Thyroid gland (tissue), 4 donors: ENCODE measurements around the gene PAM16. TPM values are rescaled to one million over a fixed set of nuclear protein-coding genes. Genes with fewer than 3 reads are reported as not detected.
"Not testable (repeated sequence)": the region's sequence is repeated elsewhere in the genome, so short reads cannot be mapped to it uniquely, and the experiment has no call there.

Experiments
- DNase-seq, 2 donors: peaks; one replicate each; pipeline ENCODE4 v3.0.0-alpha.2; 2019
- H3K27ac ChIP-seq, 3 donors: fragments of 200-600 bp; sonication (generic); 1 replicate in 2 of 3; 2 replicates in 1 of 3; pipeline ENCODE4 v1.5.1; 2016 to 2019; ENCODE audit warnings: mild to moderate bottlenecking in 1 of 3, moderate library complexity in 1 of 3
- H3K27me3 ChIP-seq: fragments of 200-600 bp; sonication (generic); one replicate; pipeline ENCODE4 v1.5.1; 2019
- H3K36me3 ChIP-seq, 2 donors: fragments of 200-600 bp; sonication (generic); one replicate each; pipeline ENCODE4 v1.5.1; 2016 to 2019
- H3K4me1 ChIP-seq, 2 donors: fragments of 200-600 bp; sonication (generic); one replicate each; pipeline ENCODE4 v1.5.1; 2017 to 2019
- H3K4me3 ChIP-seq, 3 donors: fragments of 200-600 bp; sonication (generic); replicated peaks in 1 of 3; 1 replicate in 2 of 3; 2 replicates in 1 of 3; pipeline ENCODE4 v1.5.1; 2016; ENCODE audit warnings: mild to moderate bottlenecking in 1 of 3
- H3K9me3 ChIP-seq: fragments of 200-600 bp; sonication (generic); one replicate; pipeline ENCODE4 v1.5.1; 2017
- POLR2A ChIP-seq, 2 donors: fragments of 450-650 bp; IDR thresholded peaks; one replicate each; pipeline ENCODE4 v1.6.1; 2017; ENCODE audit warnings: antibody characterized with exemption in 2 of 2, mild to moderate bottlenecking in 2 of 2, moderate library complexity in 1 of 2
- WGBS, 2 donors: methylation state at CpG; one replicate each; pipeline ENCODE4 v1.1.5; 2017; 5-methylcytosine and 5-hydroxymethylcytosine counted together
- intact Hi-C: fragments of 100-400 bp; cut with DNase I; formaldehyde crosslinking; loops from one replicate; pipeline ENCODE4 v1.15.1; 2023
- total RNA-seq, 4 donors: library from RNA; depleted of rRNA; stranded (reverse); fragments of >200 nt; gene quantifications; one replicate each; pipeline ENCODE4 v1.2.3, GENCODE V29; 2016
- TF ChIP-seq, protein P1 (sequence below), 6 experiments: fragments of 200-600 bp in 3 of 6; fragments of 450-650 bp in 3 of 6; sonication (generic) in 3 of 6; IDR thresholded peaks; one replicate each; pipeline ENCODE4 v1.5.1; 2016 to 2019; ENCODE audit warnings: antibody characterized with exemption in 6 of 6, mild to moderate bottlenecking in 2 of 6, inconsistent platforms in 1 of 6, moderate library complexity in 1 of 6

PAM16 gene
- total RNA-seq, 4 donors from 2014 or later = 5.6 to 60.2 (median 27.3) TPM

DNA sequence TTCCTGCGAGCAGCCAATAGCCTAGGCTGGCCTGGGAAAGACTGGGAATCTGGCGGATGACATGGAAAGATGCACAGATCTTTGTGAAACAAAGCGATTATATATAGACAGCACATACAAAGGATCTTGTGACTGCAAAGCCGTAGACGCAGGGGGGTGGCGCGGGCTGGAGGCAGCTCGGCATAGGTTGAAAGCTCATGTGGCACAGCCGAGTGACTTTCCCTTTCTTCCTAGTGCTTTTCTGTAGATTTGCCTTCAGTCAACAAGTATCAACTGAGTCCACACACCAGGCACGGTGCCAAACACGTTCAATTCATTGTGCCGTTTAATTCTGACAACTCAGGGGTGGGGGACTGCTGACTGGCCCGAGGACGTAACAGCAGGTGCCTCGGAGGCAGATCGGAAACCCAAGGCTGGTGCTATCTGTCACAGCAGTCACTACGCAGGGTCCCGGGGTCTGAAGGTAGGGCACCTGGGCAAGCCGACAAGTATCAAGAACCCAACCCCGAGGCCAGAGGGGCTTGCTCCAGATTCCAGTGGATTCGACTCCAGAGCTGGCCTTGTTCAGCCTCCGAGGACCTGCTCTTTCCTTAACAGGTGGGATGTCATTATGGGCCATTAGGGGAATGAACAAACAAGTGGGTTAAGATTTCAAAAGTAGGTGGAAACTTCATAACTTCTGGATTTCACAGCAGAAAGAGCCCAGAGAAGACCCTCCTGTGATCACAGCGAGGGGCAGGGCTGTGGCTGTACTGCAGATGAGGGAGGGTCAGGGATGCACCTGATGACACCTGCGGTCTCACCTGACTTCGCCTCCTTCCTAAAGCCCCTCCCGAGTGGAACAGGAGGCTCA is 5.9 kb downstream of the PAM16 start:
- 54 to 57% methylated on average over 24 to 26 of the region's 26 CpGs for WGBS, 2 donors
- intact Hi-C loops = no loop called here
- TF ChIP-seq, protein P1, sequence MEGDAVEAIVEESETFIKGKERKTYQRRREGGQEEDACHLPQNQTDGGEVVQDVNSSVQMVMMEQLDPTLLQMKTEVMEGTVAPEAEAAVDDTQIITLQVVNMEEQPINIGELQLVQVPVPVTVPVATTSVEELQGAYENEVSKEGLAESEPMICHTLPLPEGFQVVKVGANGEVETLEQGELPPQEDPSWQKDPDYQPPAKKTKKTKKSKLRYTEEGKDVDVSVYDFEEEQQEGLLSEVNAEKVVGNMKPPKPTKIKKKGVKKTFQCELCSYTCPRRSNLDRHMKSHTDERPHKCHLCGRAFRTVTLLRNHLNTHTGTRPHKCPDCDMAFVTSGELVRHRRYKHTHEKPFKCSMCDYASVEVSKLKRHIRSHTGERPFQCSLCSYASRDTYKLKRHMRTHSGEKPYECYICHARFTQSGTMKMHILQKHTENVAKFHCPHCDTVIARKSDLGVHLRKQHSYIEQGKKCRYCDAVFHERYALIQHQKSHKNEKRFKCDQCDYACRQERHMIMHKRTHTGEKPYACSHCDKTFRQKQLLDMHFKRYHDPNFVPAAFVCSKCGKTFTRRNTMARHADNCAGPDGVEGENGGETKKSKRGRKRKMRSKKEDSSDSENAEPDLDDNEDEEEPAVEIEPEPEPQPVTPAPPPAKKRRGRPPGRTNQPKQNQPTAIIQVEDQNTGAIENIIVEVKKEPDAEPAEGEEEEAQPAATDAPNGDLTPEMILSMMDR (IDR thresholded peaks at IDR 0.05) = no peak
- TF ChIP-seq POLR2A (IDR thresholded peaks at IDR 0.05) = no peak
- no peak overlapping the region for H3K4me3 ChIP-seq
- no peaks in the 10 kb centered on the region for H3K9me3 ChIP-seq
- peak overlapping the region in 2 of 3 donors; percentile 24 to 26 for H3K27ac ChIP-seq
- H3K27me3 ChIP-seq = no peaks in the 10 kb centered on the region
- H3K4me1 ChIP-seq = peaks cover 4 to 17% of the 10 kb centered on the region in 2 donors
- H3K36me3 ChIP-seq = no peaks in the 10 kb centered on the region
- DNase-seq = peak; percentile 53 to 75

- H3K27ac ChIP-seq = peak overlapping the region in 2 of 3 donors; percentile 24 to 26
- WGBS, 2 donors = 40 to 58% methylated on average over 5 to 9 of the region's 10 CpGs
- not testable (repeated sequence) for H3K4me1 ChIP-seq
Observed at GRCh38 chr16:4344300-4344982, 6.7 kb downstream of the PAM16 start.

DNA sequence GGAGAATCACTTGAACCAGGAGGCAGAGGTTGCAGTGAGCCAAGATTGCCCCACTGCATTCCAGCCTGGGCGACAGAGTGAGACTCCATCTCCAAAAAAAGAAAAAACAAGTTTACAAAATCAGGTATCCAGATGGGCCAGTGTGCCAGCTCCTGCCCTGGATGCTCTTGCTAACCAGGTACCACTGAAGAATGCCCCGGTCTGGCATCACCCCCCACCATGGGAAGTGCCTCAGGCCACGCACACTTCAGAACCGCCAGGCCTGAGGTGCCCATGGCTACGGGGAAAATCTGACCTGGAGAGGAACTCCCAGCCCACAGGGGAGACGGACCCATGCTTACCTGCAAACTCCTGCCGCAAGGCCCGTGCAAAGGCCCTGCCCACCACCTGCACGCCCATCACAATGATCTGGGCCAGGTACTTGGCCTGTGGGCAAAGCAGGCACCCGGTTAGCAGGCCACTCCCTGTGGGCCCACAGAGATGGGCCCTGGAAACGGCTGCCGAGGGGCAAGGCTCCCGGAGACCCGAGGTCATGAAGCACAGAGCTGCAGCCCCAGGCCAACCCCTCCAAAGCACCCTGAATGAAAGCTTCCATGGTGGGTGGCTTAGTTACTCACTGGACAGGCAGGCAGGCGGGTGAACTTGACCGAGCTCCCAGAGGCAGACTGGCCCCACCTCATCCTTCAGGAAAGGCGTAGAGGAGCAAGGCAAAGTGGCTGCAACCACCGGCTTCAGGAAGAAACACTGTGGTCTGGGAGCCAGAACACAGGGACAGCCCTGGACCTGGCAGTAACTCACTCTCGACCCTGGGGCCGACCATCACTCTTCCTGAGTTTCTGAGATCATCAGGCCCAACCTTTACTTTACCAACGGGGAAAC is 8.0 kb downstream of the PAM16 start:
- TF ChIP-seq, protein P1 (IDR thresholded peaks at IDR 0.05) = no peak
- no peak for TF ChIP-seq POLR2A (IDR thresholded peaks at IDR 0.05)
- DNase-seq = no peak
- Histone ChIP-seq H3K4me1 (peaks cover 0 to 9% of the 10 kb centered on the region in 2 donors), H3K36me3 (no peaks in the 10 kb centered on the region), H3K4me3 (no peak overlapping the region), H3K27ac (no peak overlapping the region), H3K9me3 (no peaks in the 10 kb centered on the region), H3K27me3 (no peaks in the 10 kb centered on the region)
- 83 to 92% methylated on average over 12 to 17 of the region's 21 CpGs for WGBS, 2 donors
- intact Hi-C loops = no loop called here

More at GRCh38 chr16:4344300-4344982, 6.7 kb downstream of the PAM16 start:
- DNase-seq, H3K9me3 ChIP-seq, intact Hi-C loops, H3K4me3 ChIP-seq, H3K36me3 ChIP-seq, H3K27me3 ChIP-seq: not testable (repeated sequence)

- peaks cover 0 to 5% of the 10 kb centered on the region in 2 donors for H3K36me3 ChIP-seq
- H3K4me1 ChIP-seq = peaks cover 0 to 9% of the 10 kb centered on the region in 2 donors
- intact Hi-C loops = no loop called here
- H3K27ac ChIP-seq = no peak overlapping the region
- DNase-seq = no peak
- H3K9me3 ChIP-seq = no peaks in the 10 kb centered on the region
- no peak overlapping the region for H3K4me3 ChIP-seq
- H3K27me3 ChIP-seq = no peaks in the 10 kb centered on the region
- WGBS, 2 donors = 88 to 96% methylated on average over 13 of the region's 13 CpGs
- TF ChIP-seq, protein P1 (IDR thresholded peaks at IDR 0.05) = no peak
- no peak for TF ChIP-seq POLR2A (IDR thresholded peaks at IDR 0.05)
Observed at GRCh38 chr16:4341250-4341649, 9.9 kb downstream of the PAM16 start.

DNA sequence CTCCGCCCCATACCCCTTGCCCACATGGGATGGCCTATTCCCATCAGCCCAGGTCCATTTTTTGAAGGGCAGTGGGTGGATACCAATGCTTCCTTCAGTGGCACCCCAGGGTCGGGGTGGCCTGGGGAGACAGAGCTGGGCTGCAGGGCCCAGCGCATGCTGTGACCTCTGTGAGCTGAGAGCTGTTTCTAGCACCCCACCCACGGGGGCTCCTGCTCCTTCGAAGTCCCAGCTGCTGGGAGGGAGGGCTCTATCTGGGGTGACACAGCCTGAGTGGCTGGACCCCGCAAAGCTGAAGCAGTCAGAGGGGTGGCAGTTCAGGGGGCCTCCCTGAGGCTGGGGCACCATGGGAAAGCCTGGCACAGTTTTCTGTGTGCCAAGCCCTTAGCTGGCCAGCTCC is 10.7 kb downstream of the PAM16 start:
- no peaks in the 10 kb centered on the region for H3K9me3 ChIP-seq
- peaks cover 0 to 13% of the 10 kb centered on the region in 2 donors for H3K36me3 ChIP-seq
- no peak overlapping the region for H3K27ac ChIP-seq
- DNase-seq = no peak
- no peak for TF ChIP-seq POLR2A (IDR thresholded peaks at IDR 0.05)
- TF ChIP-seq, protein P1 (IDR thresholded peaks at IDR 0.05) = no peak
- 86 to 88% methylated on average over 1 to 2 of the region's 6 CpGs for WGBS, 2 donors
- H3K4me1 ChIP-seq = peaks cover 0 to 7% of the 10 kb centered on the region in 2 donors
- H3K4me3 ChIP-seq = no peak overlapping the region
- no peaks in the 10 kb centered on the region for H3K27me3 ChIP-seq
- intact Hi-C loops = no loop called here
